GM12865 (cell line): ENCODE measurements around the gene CHST13.

Source experiments
- DNase-seq: peaks from one replicate; pipeline ENCODE4 v3.0.0; 2010; ENCODE audit warnings: low read depth
- H3K4me3 ChIP-seq: 2 replicates; pipeline ENCODE4 v1.5.1; 2011; ENCODE audit warnings: mild to moderate bottlenecking, low read depth, low read length, control low read depth
- TF ChIP-seq, protein P1 (sequence below): IDR thresholded peaks from 2 replicates; pipeline ENCODE4 v1.5.1; 2011; ENCODE audit warnings: low read length, control low read depth, low read depth, inconsistent platforms; ENCODE audit not compliant: insufficient read depth; ENCODE audit errors: missing control alignments

The CHST13 gene

GRCh38 chr3:126498929-126499328 is 25.0 kb upstream of the CHST13 start:
- H3K4me3 ChIP-seq = no peak overlapping the region
- no peak for DNase-seq
- TF ChIP-seq, protein P1, sequence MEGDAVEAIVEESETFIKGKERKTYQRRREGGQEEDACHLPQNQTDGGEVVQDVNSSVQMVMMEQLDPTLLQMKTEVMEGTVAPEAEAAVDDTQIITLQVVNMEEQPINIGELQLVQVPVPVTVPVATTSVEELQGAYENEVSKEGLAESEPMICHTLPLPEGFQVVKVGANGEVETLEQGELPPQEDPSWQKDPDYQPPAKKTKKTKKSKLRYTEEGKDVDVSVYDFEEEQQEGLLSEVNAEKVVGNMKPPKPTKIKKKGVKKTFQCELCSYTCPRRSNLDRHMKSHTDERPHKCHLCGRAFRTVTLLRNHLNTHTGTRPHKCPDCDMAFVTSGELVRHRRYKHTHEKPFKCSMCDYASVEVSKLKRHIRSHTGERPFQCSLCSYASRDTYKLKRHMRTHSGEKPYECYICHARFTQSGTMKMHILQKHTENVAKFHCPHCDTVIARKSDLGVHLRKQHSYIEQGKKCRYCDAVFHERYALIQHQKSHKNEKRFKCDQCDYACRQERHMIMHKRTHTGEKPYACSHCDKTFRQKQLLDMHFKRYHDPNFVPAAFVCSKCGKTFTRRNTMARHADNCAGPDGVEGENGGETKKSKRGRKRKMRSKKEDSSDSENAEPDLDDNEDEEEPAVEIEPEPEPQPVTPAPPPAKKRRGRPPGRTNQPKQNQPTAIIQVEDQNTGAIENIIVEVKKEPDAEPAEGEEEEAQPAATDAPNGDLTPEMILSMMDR = no peak

GRCh38 chr3:126499401-126499800 is 24.6 kb upstream of the CHST13 start:
- TF ChIP-seq, protein P1 = no peak
- H3K4me3 ChIP-seq = no peak overlapping the region
- no peak for DNase-seq

DNA sequence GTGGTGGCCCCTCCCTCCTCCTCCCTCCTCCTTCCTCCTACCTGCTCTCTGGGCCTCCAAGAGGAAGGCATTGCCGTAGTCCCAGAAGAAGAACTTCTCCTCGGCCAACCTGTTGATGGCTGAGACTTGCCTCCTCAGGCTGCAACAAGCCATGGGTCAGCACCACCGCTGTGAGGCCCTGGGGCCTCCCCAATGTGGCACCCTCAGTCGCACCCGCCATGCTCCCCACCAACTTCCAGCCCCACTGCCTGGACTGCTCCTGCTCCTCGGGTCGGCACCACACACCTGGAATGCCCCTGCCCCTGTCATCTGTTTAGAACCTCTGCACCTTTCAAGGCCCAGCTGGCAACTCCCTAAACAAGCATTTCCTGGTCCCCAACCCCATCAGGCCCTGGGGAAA is 23.9 kb upstream of the CHST13 start:
- DNase-seq = no peak
- TF ChIP-seq, protein P1 = no peak
- H3K4me3 ChIP-seq = no peak overlapping the region

GRCh38 chr3:126501054-126501453 is 22.9 kb upstream of the CHST13 start:
- no peak for DNase-seq
- H3K4me3 ChIP-seq = no peak overlapping the region
- TF ChIP-seq, protein P1 = no peak

DNA sequence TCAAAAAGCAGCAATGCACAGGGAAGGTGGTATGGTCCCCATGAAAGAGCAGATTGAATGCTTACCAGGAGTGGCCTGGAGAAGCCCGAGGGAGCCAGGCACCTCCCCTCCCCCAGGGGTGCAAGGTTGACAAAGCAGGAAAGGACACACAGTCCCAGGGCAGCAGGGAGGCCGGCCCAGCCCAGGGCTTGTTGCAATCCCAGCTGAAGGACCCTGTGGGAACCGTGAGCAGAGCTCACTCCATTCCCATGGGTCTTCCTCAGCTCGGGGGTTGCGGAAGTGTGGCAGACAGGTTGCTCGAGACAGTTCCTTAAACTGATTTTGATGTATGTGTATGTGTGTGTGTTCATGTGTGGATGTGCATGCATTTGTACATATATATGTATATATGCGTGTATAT is 22.2 kb upstream of the CHST13 start:
- no peak for DNase-seq
- no peak overlapping the region for H3K4me3 ChIP-seq
- TF ChIP-seq, protein P1 = no peak

- no peak overlapping the region for H3K4me3 ChIP-seq
- TF ChIP-seq, protein P1 = no peak
- no peak for DNase-seq
Observed at GRCh38 chr3:126502656-126503055, 21.3 kb upstream of the CHST13 start.

GRCh38 chr3:126503701-126504100 is 20.3 kb upstream of the CHST13 start:
- no peak for DNase-seq
- TF ChIP-seq, protein P1 = no peak
- H3K4me3 ChIP-seq = no peak overlapping the region
